Lower leg skin (tissue), 3 donors: ENCODE results near the gene MED20.

Source experiments
- POLR2A ChIP-seq, 2 donors: fragments of 450-650 bp; IDR thresholded peaks; one replicate each; pipeline ENCODE4 v1.6.1; 2016 to 2017; ENCODE audit warnings: antibody characterized with exemption in 2 of 2, mild to moderate bottlenecking in 1 of 2, moderate library complexity in 1 of 2
- TF ChIP-seq, protein P1 (sequence below), 3 donors: fragments of 450-650 bp; IDR thresholded peaks; one replicate each; pipeline ENCODE4 v1.5.1; 2016; ENCODE audit warnings: antibody characterized with exemption in 3 of 3, mild to moderate bottlenecking in 3 of 3, moderate library complexity in 2 of 3

DNA sequence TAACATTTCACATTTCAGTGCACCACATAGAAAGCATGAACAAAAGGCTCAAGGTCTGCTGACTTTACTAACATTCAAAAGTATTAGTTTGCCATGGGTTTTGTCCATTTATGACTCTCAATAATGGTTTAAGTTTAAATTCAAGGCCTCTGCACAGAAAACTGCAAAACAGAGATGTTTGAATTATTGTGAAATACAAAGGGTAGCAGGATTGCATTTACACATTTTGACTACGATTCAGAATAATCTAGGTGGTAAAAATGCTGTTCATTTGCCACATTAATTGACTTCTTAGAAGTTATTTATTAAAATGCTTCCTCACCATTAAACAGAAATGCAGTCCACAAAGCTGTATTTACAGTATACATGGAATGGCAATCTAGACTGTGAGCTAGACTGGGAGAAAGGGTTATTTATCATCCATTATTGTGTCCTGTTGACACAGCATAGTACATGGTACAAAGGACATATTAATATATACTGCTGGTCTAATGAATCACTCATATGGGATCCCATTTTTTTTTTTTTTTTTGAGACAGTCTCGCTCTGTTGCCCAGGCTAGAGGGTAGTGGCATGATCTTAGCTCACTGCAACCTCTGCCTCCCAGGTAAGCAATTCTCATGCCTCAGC is 43.8 kb downstream of the MED20 start:
- TF ChIP-seq, protein P1, sequence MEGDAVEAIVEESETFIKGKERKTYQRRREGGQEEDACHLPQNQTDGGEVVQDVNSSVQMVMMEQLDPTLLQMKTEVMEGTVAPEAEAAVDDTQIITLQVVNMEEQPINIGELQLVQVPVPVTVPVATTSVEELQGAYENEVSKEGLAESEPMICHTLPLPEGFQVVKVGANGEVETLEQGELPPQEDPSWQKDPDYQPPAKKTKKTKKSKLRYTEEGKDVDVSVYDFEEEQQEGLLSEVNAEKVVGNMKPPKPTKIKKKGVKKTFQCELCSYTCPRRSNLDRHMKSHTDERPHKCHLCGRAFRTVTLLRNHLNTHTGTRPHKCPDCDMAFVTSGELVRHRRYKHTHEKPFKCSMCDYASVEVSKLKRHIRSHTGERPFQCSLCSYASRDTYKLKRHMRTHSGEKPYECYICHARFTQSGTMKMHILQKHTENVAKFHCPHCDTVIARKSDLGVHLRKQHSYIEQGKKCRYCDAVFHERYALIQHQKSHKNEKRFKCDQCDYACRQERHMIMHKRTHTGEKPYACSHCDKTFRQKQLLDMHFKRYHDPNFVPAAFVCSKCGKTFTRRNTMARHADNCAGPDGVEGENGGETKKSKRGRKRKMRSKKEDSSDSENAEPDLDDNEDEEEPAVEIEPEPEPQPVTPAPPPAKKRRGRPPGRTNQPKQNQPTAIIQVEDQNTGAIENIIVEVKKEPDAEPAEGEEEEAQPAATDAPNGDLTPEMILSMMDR (IDR thresholded peaks at IDR 0.05) = no peak
- TF ChIP-seq POLR2A (IDR thresholded peaks at IDR 0.05) = no peak
